ENCODE results near the gene PRKCD.

- TF ChIP-seq CTCF (IDR thresholded peaks at IDR 0.05) (no peak), EP300 (IDR thresholded peaks at IDR 0.05) (no peak), POLR2A (IDR thresholded peaks at IDR 0.05) (no peak)
Observed at GRCh38 chr3:53142986-53143385, 18.0 kb upstream of the PRKCD start.

All from upper lobe of left lung (tissue), 4 donors.